ENCODE data around the gene UVRAG.

Gene UVRAG

GRCh38 chr11:75785187-75785586 lies 29.8 kb upstream of the UVRAG start:
- H3K79me2 ChIP-seq, result no peaks in the 10 kb centered on the region
- H3K27ac ChIP-seq, result no peak overlapping the region
- H3K36me3 ChIP-seq (ENCODE audit: control insufficient read depth, insufficient read depth, low read length), result no peaks in the 10 kb centered on the region
- no peaks in the 10 kb centered on the region for H3K4me1 ChIP-seq
- H3K4me2 ChIP-seq (ENCODE audit: low read length), result no peak overlapping the region
- no peaks in the 10 kb centered on the region for H3K9me3 ChIP-seq (ENCODE audit: control insufficient read depth, low read length)
- no peaks in the 10 kb centered on the region for H3K27me3 ChIP-seq (ENCODE audit: control insufficient read depth, insufficient read depth, low read length)
- no peak overlapping the region for H3K4me3 ChIP-seq (ENCODE audit: low read depth, low read length)
- H2AFZ ChIP-seq, result no peak overlapping the region
- no peak overlapping the region for H3K9ac ChIP-seq
- no peak for TF ChIP-seq CTCF (IDR thresholded peaks at IDR 0.05)

GRCh38 chr11:75786101-75786736 lies 28.8 kb upstream of the UVRAG start:
- Histone ChIP-seq H3K9ac (no peak overlapping the region), H3K27ac (no peak overlapping the region), H3K36me3 (ENCODE audit: control insufficient read depth, insufficient read depth, low read length) (no peaks in the 10 kb centered on the region), H3K9me3 (ENCODE audit: control insufficient read depth, low read length) (no peaks in the 10 kb centered on the region), H3K4me1 (no peaks in the 10 kb centered on the region), H3K4me3 (ENCODE audit: low read depth, low read length) (no peak overlapping the region), H3K4me2 (ENCODE audit: low read length) (no peak overlapping the region), H3K79me2 (no peaks in the 10 kb centered on the region), H2AFZ (no peak overlapping the region), H3K27me3 (ENCODE audit: control insufficient read depth, insufficient read depth, low read length) (no peaks in the 10 kb centered on the region)
- no peak for TF ChIP-seq CTCF (IDR thresholded peaks at IDR 0.05)

GRCh38 chr11:75789521-75789920 lies 25.5 kb upstream of the UVRAG start:
- Histone ChIP-seq H3K27me3 (ENCODE audit: control insufficient read depth, insufficient read depth, low read length) (no peaks in the 10 kb centered on the region), H3K36me3 (ENCODE audit: control insufficient read depth, insufficient read depth, low read length) (no peaks in the 10 kb centered on the region), H3K27ac (no peak overlapping the region), H3K4me2 (ENCODE audit: low read length) (no peak overlapping the region), H3K9me3 (ENCODE audit: control insufficient read depth, low read length) (no peaks in the 10 kb centered on the region), H3K4me3 (ENCODE audit: low read depth, low read length) (no peak overlapping the region), H3K9ac (no peak overlapping the region), H3K79me2 (no peaks in the 10 kb centered on the region), H2AFZ (no peak overlapping the region), H3K4me1 (no peaks in the 10 kb centered on the region)
- no peak for TF ChIP-seq CTCF (IDR thresholded peaks at IDR 0.05)

GRCh38 chr11:75790986-75791385 lies 24.0 kb upstream of the UVRAG start:
- H3K36me3 ChIP-seq (ENCODE audit: control insufficient read depth, insufficient read depth, low read length), result no peaks in the 10 kb centered on the region
- no peak overlapping the region for H3K27ac ChIP-seq
- no peak overlapping the region for H3K4me3 ChIP-seq (ENCODE audit: low read depth, low read length)
- no peaks in the 10 kb centered on the region for H3K27me3 ChIP-seq (ENCODE audit: control insufficient read depth, insufficient read depth, low read length)
- H2AFZ ChIP-seq, result no peak overlapping the region
- H3K9ac ChIP-seq, result no peak overlapping the region
- no peaks in the 10 kb centered on the region for H3K9me3 ChIP-seq (ENCODE audit: control insufficient read depth, low read length)
- H3K4me2 ChIP-seq (ENCODE audit: low read length), result no peak overlapping the region
- H3K4me1 ChIP-seq, result no peaks in the 10 kb centered on the region
- TF ChIP-seq CTCF (IDR thresholded peaks at IDR 0.05), result no peak
- no peaks in the 10 kb centered on the region for H3K79me2 ChIP-seq

- no peaks in the 10 kb centered on the region for H3K4me1 ChIP-seq
- no peaks in the 10 kb centered on the region for H3K79me2 ChIP-seq
- H3K36me3 ChIP-seq (ENCODE audit: control insufficient read depth, insufficient read depth, low read length), result no peaks in the 10 kb centered on the region
- H3K27me3 ChIP-seq (ENCODE audit: control insufficient read depth, insufficient read depth, low read length), result no peaks in the 10 kb centered on the region
- H3K9me3 ChIP-seq (ENCODE audit: control insufficient read depth, low read length), result no peaks in the 10 kb centered on the region
- H3K9ac ChIP-seq, result no peak overlapping the region
- H2AFZ ChIP-seq, result no peak overlapping the region
- no peak for TF ChIP-seq CTCF (IDR thresholded peaks at IDR 0.05)
- H3K27ac ChIP-seq, result no peak overlapping the region
- no peak overlapping the region for H3K4me3 ChIP-seq (ENCODE audit: low read depth, low read length)
- H3K4me2 ChIP-seq (ENCODE audit: low read length), result no peak overlapping the region
Observed at GRCh38 chr11:75792127-75792731, 22.8 kb upstream of the UVRAG start.

Measured in parathyroid adenoma (tissue), 2 donors.